KBM-7 (cell line): Measurements from ENCODE around the gene PTPN2.
"Not testable (repeated sequence)": the region's sequence is repeated elsewhere in the genome, so short reads cannot be mapped to it uniquely, and the experiment has no call there.

Source experiments
- DNase-seq: peaks from one replicate; pipeline ENCODE4 v3.0.0-alpha.2; 2015
- in situ Hi-C: fragments of 300-500 bp; cut with MboI; formaldehyde crosslinking; loops from 2 replicates; pipeline ENCODE4 v1.14.3; 2020; ENCODE audit warnings: low sequenced_read_pairs, low pct_unique_long_range_greater_than_20kb, mixed read lengths

The PTPN2 gene

DNA sequence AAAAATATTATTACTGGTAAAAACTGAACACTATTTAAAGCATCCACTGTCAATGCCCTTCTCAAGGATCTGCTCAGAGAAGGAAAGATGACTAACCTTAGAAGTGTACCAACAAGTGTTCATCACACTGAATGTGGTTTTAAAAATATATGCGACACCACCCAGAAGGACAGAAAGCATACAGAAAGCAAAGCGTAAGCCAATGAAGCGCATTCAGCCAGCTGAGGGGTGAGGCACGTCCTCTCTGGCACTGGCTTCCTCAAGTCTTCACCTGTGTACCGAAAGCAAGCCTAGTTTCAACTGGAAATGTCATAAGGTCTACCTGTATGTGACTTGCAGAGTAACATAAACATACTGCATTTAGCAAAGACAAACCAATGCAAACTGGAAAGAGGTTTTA lies 92.4 kb downstream of the PTPN2 start:
- DNase-seq: no peak
- in situ Hi-C loops: no loop called here

- in situ Hi-C loops: no loop called here
- DNase-seq: no peak
Measured at GRCh38 chr18:12786669-12787068, 97.4 kb downstream of the PTPN2 start.

DNA sequence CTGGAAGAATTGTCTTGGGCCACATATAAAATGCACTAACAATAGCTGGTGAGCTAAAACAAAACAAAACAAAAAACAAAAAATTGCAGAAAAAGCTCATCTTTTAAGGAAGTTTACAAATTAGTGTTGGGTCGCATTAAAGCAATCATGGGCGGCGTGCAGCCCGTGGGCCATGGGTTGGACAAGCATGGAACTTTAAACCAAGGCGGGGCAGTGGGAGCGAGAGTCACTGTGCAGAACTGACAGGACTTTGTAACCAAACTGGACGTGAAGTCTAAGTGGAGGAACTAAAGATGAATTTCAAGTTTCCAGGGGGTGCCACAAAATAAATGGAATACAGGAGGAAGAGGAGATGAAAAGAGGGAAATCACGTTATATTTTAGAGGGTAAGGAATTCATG lies 100.5 kb downstream of the PTPN2 start:
- in situ Hi-C loops: no loop called here
- DNase-seq: no peak

- no peak for DNase-seq
- in situ Hi-C loops: no loop called here
Measured at GRCh38 chr18:12782521-12782920, 101.5 kb downstream of the PTPN2 start.

GRCh38 chr18:12779456-12779855 lies 104.6 kb downstream of the PTPN2 start:
- no peak for DNase-seq
- in situ Hi-C loops: no loop called here

DNA sequence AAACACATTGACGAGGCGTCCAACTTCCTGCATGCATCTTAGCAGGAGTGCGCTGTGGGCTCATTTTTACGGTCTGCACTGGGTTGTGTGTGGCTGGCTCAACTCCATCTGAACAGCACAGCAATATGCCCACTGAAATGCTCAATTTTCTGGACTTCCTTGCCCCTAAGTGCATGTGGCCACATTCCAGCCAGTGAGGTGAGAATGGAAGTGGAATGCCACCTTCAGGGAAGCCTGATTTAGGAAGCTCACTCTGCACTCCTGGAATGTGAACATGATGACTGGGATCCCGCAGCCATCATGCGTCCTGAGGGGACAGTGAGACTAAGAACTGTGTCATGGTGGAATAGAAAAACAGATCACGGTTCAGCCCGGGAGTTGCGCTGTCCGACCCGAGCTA lies 105.0 kb downstream of the PTPN2 start:
- DNase-seq: no peak
- in situ Hi-C loops: no loop called here

DNA sequence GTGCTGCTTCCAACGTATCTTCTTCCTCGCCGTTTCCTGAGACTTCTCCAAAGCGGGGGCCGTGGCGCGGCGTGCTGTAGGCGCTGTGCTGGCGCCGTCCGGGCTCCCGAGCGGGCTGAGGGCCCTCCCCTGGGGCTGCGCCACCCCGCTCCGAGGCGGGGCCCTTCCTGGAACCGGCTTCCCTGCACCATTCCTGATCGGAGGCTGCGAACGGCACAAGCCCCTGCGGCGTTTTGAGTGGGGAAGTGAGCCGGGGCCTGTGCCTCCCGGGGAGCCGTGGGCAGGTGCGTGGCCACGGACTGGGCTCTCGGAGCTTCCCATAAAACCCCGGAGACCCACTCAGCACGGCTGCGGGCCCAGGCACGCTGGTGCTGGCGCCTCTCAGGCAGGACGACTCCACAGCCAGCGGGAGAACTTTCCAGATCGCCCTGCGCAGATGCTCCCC lies 106.5 kb downstream of the PTPN2 start:
- no peak for DNase-seq
- in situ Hi-C loops: no loop called here

GRCh38 chr18:12776821-12777471 lies 107.1 kb downstream of the PTPN2 start:
- in situ Hi-C loops: no loop called here
- no peak for DNase-seq

DNA sequence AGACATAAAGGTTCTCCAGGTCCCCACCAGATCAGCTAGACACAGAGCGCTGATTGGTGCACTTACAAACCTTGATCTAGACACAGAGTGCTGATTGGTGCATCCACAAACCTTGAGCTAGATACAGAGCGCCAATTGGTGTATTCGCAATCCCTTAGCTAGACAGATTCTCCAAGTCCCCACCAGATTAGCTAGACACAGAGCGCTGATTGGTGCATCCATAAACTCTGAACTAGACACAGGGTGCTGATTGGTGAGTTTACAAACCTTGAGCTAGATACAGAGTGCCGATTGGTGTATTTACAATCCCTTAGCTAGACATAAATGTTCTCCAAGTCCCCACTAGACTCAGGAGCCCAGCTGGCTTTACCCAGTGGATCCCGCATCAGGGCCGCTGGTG lies 107.6 kb downstream of the PTPN2 start:
- in situ Hi-C loops: not testable (repeated sequence)

DNA sequence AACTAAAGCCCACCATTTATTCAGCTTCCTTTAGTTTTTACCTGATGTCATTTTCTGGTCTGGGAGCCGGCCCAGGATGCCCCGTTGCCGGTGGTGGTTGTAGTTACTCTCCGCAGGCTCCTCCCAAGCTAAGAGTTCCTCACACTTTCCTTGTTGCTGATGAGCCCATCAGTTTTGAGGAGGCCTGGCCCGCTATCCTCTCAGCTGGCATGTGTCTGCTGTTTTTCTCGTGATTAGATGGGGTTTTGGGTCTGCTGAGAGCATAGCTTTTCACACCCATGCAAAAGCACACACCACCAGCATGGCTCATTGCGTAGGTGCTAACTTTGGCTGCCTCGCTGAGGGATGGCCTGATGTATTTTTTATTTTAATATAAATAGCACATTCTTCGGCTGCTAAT lies 109.1 kb downstream of the PTPN2 start:
- in situ Hi-C loops: no loop called here
- DNase-seq: no peak

More for the DNA sequence above, 107.6 kb downstream of the PTPN2 start:
- not testable (repeated sequence) for DNase-seq

DNA sequence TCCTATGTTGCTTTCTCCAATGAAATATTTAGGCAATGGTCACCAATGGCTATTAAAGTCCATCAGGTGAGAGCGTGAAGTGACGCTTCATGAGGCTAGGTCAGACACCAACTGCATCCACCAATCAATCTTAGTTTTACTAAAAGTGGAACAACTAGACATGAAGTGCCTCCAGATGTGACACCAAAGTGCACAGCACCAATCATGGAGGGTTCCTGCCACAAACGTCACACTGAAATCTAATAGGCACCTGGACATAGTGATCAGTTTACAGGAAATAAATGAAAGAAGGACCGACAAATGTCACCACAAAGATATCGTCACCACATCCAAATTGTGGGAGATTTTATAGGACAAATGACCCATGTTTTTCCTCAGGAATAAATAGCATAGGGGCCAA lies 110.7 kb downstream of the PTPN2 start:
- in situ Hi-C loops: no loop called here
- DNase-seq: no peak

DNA sequence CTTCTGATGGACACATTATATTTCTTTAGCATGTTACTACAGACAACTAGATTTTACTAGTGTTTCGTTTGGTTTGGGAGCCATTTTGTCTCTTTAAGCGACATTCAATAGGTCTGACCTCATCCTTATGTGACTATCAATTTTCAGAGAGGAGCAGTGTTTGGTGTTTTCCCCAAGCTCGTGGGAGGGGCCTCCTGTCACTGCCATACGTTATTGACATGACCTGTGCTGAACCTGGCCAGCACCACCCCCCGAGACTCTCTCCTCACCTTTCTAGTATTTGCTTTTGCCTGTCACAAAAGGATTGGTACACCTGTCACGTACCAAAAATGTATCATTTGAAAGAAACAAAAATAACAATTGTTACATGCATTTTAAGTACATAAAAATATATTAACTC lies 111.9 kb downstream of the PTPN2 start:
- no peak for DNase-seq
- in situ Hi-C loops: no loop called here

GRCh38 chr18:12770469-12771219 lies 113.4 kb downstream of the PTPN2 start:
- in situ Hi-C loops: no loop called here
- DNase-seq: no peak

- DNase-seq: no peak
- in situ Hi-C loops: no loop called here
Measured at GRCh38 chr18:12769644-12770440, 114.2 kb downstream of the PTPN2 start.

- in situ Hi-C loops: no loop called here
- DNase-seq: no peak
Measured at GRCh38 chr18:12769136-12769535, 114.9 kb downstream of the PTPN2 start.

GRCh38 chr18:12768625-12769024 lies 115.4 kb downstream of the PTPN2 start:
- DNase-seq: no peak
- in situ Hi-C loops: no loop called here

DNA sequence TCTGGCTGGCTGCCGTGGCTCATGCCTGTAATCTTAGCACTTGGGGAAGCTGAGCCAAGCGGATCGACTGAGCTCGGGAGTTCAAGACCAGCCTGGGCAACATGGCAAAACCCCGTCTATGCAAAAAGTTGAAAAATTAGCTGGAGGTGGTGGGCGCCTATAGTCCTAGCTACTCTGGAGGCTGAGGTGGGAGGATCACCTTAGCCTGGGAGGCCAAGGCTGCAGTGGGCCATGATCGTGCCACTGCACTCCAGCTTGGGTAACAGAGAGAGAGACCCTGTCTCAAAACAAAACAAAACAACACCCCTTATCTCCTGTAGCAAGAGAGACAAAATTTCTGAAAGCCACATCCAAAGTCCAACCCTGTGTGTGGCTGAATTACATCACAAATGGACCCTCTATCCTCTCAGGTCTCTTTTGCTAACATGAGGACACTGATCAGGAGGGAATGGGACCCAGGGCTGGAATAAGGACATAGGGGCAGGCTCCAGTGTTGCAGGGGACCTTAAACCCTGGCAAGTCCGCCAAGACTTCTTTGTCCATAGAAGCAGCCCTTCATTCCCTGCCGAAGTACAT lies 116.4 kb downstream of the PTPN2 start:
- in situ Hi-C loops: no loop called here
- no peak for DNase-seq

- in situ Hi-C loops: no loop called here
- DNase-seq: no peak
Measured at GRCh38 chr18:12766986-12767433, 117.0 kb downstream of the PTPN2 start.

GRCh38 chr18:12765586-12765985 lies 118.5 kb downstream of the PTPN2 start:
- in situ Hi-C loops: no loop called here
- DNase-seq: no peak

GRCh38 chr18:12765126-12765525 lies 118.9 kb downstream of the PTPN2 start:
- DNase-seq: no peak
- in situ Hi-C loops: no loop called here
